HUDEP-2 (cell line): Measurements from ENCODE around the gene NAALADL2.

Source experiments
- DNase-seq, 76 experiments: peaks; one replicate each; lab custom pipeline; 2025; ENCODE audit not compliant: unreplicated experiment in 76 of 76; lab: John Stamatoyannopoulos, UW

Gene NAALADL2

DNA sequence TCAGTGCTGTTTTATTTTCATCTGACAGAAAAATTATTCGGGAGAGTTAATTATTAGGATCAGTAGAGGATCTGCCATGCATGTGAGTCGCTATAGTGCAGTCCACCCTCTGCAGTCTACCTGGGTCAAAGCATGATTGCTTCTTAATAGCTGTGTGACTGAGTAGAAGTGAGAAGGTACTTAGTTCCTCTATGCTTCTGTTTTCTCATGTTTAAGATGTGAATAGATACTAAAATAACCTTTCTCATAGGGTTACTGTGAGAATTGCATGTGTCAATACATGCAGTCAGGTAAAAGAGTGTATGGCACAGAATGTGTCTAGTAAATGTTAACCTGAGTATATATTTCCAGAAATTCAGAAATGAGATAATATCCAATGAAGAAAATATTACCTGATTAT lies 435.7 kb downstream of the NAALADL2 start:
- no peak for DNase-seq

DNA sequence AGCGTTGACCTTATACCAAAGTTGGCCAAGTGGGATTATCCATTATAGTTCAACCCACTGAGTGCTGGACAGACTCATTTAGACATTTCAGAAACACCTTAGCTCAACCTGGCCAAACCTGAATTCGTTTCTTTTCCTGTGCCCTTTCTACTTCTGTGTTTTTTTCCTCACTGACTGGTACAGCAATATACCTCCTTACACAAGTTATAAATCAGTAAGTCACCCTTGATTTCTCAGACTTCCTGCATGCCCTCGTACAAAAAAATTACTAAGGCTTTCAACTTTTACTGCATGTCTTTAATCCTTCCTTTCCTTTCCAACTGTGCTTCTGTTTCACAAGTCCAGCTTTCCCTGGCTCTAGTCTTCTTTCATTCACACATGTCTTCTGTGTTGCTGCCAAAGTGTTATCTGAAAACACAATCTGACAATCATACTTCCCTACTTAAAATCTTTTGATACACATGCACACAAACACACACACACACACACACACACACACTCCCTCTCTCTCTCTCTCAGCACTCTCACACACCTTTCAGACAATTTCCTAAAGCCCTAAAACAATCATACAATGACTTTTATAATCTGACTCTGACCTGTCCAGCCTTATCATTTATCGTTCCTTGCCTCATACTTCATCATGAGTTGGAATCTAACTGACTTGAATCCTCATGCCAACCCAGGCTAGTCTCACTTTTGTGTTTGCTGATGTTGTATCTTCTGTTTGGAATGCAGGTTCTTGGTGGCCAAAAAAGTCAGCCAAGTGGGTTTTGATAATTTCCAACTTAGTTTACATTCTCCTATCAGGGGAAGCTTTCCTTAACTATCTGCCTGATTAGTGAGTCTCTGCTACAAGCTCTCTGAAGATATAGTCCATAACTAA lies 436.4 kb downstream of the NAALADL2 start:
- DNase-seq = no peak

- no peak for DNase-seq
Observed at GRCh38 chr3:175297216-175297615, 438.1 kb downstream of the NAALADL2 start.

DNA sequence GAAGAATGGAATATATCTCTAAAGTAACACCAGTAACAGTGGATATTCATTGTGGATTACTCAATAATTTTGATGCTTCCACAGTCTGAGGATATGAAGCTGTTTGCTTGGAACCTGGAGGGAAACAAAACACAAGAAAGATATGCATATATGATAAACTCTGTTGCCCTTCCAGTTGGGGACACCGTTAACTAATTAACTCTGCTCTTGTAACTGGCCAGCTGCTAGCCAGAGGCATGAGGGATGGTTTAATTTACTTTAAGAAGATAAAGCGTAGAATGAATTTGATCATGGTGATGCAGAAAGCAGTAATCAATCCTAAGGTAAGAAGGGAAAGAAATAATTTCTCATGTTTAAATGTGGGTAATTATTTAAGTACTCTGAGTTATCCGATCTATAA lies 442.6 kb downstream of the NAALADL2 start:
- no peak for DNase-seq

GRCh38 chr3:175304404-175304803 lies 445.3 kb downstream of the NAALADL2 start:
- no peak for DNase-seq

DNA sequence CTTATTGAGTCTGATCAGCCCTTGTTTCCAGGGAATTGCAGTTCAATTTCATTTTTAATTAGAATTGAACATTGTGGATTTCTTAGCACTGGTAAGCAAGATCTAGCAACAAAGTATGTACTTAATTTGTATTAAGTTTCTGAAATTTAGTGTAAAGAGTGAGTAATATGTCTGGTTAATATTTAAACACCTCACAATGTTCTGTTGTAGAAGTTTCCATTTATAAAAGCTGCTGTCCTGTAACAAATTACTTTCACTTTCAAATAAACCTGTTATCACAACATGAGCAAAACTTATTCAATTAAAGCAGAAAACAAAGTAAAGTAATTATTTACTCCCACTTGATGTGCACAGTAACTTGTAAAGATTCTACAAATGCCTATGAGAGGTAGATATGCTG lies 448.5 kb downstream of the NAALADL2 start:
- DNase-seq = no peak

- no peak for DNase-seq
Observed at GRCh38 chr3:175308097-175308496, 449.0 kb downstream of the NAALADL2 start.

DNA sequence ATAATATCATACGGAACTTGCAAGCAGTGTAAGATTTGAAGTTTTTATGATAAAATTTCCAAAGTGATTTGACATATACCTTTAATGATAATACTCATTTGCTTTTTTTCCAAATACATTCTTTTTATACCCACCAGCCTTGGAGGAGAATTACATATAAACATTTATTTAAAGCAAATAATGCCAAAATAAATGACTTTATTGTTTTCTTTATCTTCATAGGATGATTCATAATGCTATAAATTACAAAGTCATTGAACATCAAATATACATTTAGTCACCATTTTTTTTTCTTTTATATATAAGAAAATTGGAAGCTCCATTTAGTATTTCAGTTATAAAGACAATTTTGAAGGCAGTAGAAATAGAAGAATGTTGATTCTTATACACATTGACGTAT lies 450.9 kb downstream of the NAALADL2 start:
- no peak for DNase-seq

GRCh38 chr3:175311404-175311803 lies 452.3 kb downstream of the NAALADL2 start:
- no peak for DNase-seq

- DNase-seq = no peak
Observed at GRCh38 chr3:175311946-175312345, 452.8 kb downstream of the NAALADL2 start.

- no peak for DNase-seq
Observed at GRCh38 chr3:175312791-175313190, 453.7 kb downstream of the NAALADL2 start.

DNA sequence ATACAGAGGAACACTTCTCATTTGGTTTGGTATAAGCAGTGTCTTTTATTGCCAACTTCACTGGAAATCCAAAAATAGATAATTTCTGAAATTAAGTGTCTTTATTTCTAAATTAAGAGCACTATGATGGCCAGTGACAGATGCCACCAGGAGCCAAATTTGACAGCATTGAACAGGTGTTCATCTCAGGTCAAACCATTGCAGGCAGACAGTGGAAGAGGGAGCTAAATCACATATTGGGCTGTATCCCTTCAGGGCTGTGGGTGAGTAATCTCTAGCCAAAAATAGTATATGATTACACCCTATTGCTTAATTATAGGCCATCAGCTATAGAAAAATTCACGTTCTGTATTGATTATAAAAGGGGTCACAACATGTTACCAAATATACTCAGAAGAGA lies 457.7 kb downstream of the NAALADL2 start:
- no peak for DNase-seq

GRCh38 chr3:175325440-175325839 lies 466.3 kb downstream of the NAALADL2 start:
- no peak for DNase-seq

DNA sequence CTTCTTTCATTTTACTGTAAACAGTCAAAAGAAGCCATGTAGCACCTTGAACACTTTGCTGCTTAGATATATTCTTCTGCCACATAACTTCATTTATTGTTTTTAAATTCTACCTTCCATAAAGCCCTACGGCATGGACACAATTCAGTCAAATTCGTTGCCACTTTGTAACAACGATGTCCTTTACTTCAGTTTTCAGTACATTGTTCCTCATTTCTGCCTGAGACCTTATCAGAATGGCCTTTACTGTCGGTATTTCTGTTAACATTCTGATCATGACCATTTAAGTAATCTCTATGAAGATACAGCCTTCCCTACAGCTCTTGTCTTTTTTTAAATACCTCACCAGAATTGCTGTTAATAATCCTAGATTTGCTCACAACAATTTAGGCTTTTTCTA lies 466.9 kb downstream of the NAALADL2 start:
- DNase-seq = no peak

- DNase-seq = no peak
Observed at GRCh38 chr3:175329373-175329772, 470.2 kb downstream of the NAALADL2 start.

- no peak for DNase-seq
Observed at GRCh38 chr3:175335229-175335628, 476.1 kb downstream of the NAALADL2 start.

- no peak for DNase-seq
Observed at GRCh38 chr3:175336406-175337133, 477.4 kb downstream of the NAALADL2 start.

- no peak for DNase-seq
Observed at GRCh38 chr3:175337631-175338030, 478.5 kb downstream of the NAALADL2 start.

DNA sequence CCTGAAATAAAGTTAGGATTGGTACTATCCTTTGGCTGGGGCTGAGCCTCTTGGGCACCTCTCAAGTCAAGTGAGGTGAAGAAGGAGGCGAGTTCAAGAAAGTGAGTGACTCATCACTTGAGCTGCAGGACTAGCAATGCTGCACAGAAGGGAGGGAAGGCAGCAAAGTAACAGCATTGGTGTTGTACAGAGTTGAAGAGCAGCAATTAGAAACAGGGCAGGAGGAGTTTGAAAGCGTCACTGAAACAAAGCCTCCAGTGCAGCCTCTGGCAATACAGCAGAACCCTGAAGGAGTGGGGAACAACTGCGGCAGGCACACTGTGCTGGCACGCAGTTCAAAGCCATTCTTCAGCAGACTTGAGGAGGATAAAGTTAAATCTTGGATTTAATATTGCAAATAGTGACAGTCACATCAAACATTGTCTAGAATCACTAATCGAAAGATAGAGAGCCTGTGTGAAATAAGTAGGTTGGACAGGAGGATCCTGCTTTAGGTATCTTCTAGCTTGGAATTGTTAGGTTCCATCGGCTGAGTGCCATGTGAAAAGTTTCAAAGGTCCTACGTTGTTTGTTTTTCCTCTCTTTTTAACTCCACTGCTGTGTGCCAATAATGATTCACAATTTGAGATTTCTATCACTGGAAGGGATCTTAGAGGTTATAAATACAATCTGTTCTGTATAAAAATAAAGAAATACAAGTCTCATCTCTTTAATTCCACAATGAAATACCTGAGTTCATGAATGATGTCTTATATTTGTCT lies 479.8 kb downstream of the NAALADL2 start:
- DNase-seq = peak in 1 of 76 experiments; percentile 22

- no peak for DNase-seq
Observed at GRCh38 chr3:175340338-175341015, 481.3 kb downstream of the NAALADL2 start.

- peak in 7 of 76 experiments; percentile 0 to 69 (median 7) for DNase-seq
Observed at GRCh38 chr3:175342196-175342595, 483.1 kb downstream of the NAALADL2 start.
